ENCODE data around the gene CASTOR1.

The CASTOR1 gene

DNA sequence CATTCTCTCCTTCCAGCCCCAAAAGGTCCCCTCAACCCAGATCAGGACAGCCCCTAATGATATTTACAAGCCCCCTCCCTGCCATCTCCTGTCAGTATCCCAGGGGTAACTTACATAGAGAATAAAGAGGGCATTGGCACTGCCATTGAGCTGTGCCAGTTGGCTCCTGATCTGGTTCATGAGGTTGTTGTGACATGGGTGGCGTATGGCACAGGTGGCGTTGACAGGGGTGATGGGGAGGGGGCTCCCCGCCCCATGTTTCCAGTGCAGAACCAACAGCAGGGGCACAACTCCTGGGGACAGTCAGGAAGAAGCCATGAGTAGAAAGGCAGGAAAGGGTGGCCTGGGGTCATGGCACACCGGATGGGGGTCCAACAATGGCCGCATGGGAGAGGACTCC lies 44.7 kb downstream of the CASTOR1 start:
- no peak overlapping the region for H2AFZ ChIP-seq (ENCODE audit: low read length)
- no peaks in the 10 kb centered on the region for H4K20me1 ChIP-seq (ENCODE audit: insufficient read depth, low read length)
- no peak overlapping the region for H3K4me2 ChIP-seq (ENCODE audit: low read length)
- H3F3A ChIP-seq (ENCODE audit: insufficient read depth, low read length) = no peaks in the 10 kb centered on the region
- H3K4me1 ChIP-seq (ENCODE audit: insufficient read depth, low read length, severe bottlenecking) = no peaks in the 10 kb centered on the region
- H3K9me3 ChIP-seq (ENCODE audit: low read length) = no peaks in the 10 kb centered on the region
- no peak for TF ChIP-seq EZH2 (IDR thresholded peaks at IDR 0.05; ENCODE audit: borderline replicate concordance, low read length)
- TF ChIP-seq, protein P1, sequence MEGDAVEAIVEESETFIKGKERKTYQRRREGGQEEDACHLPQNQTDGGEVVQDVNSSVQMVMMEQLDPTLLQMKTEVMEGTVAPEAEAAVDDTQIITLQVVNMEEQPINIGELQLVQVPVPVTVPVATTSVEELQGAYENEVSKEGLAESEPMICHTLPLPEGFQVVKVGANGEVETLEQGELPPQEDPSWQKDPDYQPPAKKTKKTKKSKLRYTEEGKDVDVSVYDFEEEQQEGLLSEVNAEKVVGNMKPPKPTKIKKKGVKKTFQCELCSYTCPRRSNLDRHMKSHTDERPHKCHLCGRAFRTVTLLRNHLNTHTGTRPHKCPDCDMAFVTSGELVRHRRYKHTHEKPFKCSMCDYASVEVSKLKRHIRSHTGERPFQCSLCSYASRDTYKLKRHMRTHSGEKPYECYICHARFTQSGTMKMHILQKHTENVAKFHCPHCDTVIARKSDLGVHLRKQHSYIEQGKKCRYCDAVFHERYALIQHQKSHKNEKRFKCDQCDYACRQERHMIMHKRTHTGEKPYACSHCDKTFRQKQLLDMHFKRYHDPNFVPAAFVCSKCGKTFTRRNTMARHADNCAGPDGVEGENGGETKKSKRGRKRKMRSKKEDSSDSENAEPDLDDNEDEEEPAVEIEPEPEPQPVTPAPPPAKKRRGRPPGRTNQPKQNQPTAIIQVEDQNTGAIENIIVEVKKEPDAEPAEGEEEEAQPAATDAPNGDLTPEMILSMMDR (IDR thresholded peaks at IDR 0.05; ENCODE audit: low read length) = no peak
- H3K36me3 ChIP-seq (ENCODE audit: insufficient read depth, low read length) = no peaks in the 10 kb centered on the region
- no peaks in the 10 kb centered on the region for H3K9me2 ChIP-seq (ENCODE audit: low read depth, low read length)
- H3K79me2 ChIP-seq (ENCODE audit: insufficient read depth, low read length) = no peaks in the 10 kb centered on the region
- no peak overlapping the region for H3K9ac ChIP-seq (ENCODE audit: low read length)
- peaks cover 14% of the 10 kb centered on the region; the same call in 1 of the 2 replicates for H3K27me3 ChIP-seq (ENCODE audit: insufficient read depth, low read length)
- no peak overlapping the region for H3K4me3 ChIP-seq (ENCODE audit: low read depth, low read length, poor library complexity, severe bottlenecking)
- H3K27ac ChIP-seq (ENCODE audit: low read depth, low read length, poor library complexity, severe bottlenecking) = no peak overlapping the region

GRCh38 chr22:30244066-30244465 lies 45.2 kb downstream of the CASTOR1 start:
- Histone ChIP-seq H3K9ac (ENCODE audit: low read length) (no peak overlapping the region), H3K9me3 (ENCODE audit: low read length) (no peaks in the 10 kb centered on the region), H2AFZ (ENCODE audit: low read length) (no peak overlapping the region), H3K27me3 (ENCODE audit: insufficient read depth, low read length) (peaks cover 14% of the 10 kb centered on the region; the same call in 1 of the 2 replicates), H3K36me3 (ENCODE audit: insufficient read depth, low read length) (no peaks in the 10 kb centered on the region), H3K4me3 (ENCODE audit: low read depth, low read length, poor library complexity, severe bottlenecking) (no peak overlapping the region), H3K4me2 (ENCODE audit: low read length) (no peak overlapping the region), H3K4me1 (ENCODE audit: insufficient read depth, low read length, severe bottlenecking) (no peaks in the 10 kb centered on the region), H3K79me2 (ENCODE audit: insufficient read depth, low read length) (no peaks in the 10 kb centered on the region), H3F3A (ENCODE audit: insufficient read depth, low read length) (no peaks in the 10 kb centered on the region), H3K9me2 (ENCODE audit: low read depth, low read length) (no peaks in the 10 kb centered on the region), H4K20me1 (ENCODE audit: insufficient read depth, low read length) (no peaks in the 10 kb centered on the region), H3K27ac (ENCODE audit: low read depth, low read length, poor library complexity, severe bottlenecking) (no peak overlapping the region)
- TF ChIP-seq EZH2 (IDR thresholded peaks at IDR 0.05; ENCODE audit: borderline replicate concordance, low read length) = no peak
- TF ChIP-seq, protein P1 (IDR thresholded peaks at IDR 0.05; ENCODE audit: low read length) = no peak

GRCh38 chr22:30243661-30244060 lies 45.6 kb downstream of the CASTOR1 start:
- peaks cover 14% of the 10 kb centered on the region; the same call in 1 of the 2 replicates for H3K27me3 ChIP-seq (ENCODE audit: insufficient read depth, low read length)
- no peak for TF ChIP-seq EZH2 (IDR thresholded peaks at IDR 0.05; ENCODE audit: borderline replicate concordance, low read length)
- TF ChIP-seq, protein P1 (IDR thresholded peaks at IDR 0.05; ENCODE audit: low read length) = no peak
- H3F3A ChIP-seq (ENCODE audit: insufficient read depth, low read length) = no peaks in the 10 kb centered on the region
- H3K79me2 ChIP-seq (ENCODE audit: insufficient read depth, low read length) = no peaks in the 10 kb centered on the region
- H2AFZ ChIP-seq (ENCODE audit: low read length) = no peak overlapping the region
- H3K4me1 ChIP-seq (ENCODE audit: insufficient read depth, low read length, severe bottlenecking) = no peaks in the 10 kb centered on the region
- no peak overlapping the region for H3K4me3 ChIP-seq (ENCODE audit: low read depth, low read length, poor library complexity, severe bottlenecking)
- no peaks in the 10 kb centered on the region for H3K9me2 ChIP-seq (ENCODE audit: low read depth, low read length)
- no peak overlapping the region for H3K4me2 ChIP-seq (ENCODE audit: low read length)
- H3K27ac ChIP-seq (ENCODE audit: low read depth, low read length, poor library complexity, severe bottlenecking) = no peak overlapping the region
- no peaks in the 10 kb centered on the region for H3K36me3 ChIP-seq (ENCODE audit: insufficient read depth, low read length)
- H3K9me3 ChIP-seq (ENCODE audit: low read length) = no peaks in the 10 kb centered on the region
- H3K9ac ChIP-seq (ENCODE audit: low read length) = no peak overlapping the region
- no peaks in the 10 kb centered on the region for H4K20me1 ChIP-seq (ENCODE audit: insufficient read depth, low read length)
